HG02884 (cell line): ENCODE measurements around the gene SMARCC2.

Source experiments
- ATAC-seq: cut with Tn5 transposase; IDR thresholded peaks from one replicate; pipeline ENCODE4 v1.9.1; 2021; ENCODE audit warnings: mild to moderate bottlenecking, moderate library complexity; ENCODE audit not compliant: unreplicated experiment

SMARCC2 gene

DNA sequence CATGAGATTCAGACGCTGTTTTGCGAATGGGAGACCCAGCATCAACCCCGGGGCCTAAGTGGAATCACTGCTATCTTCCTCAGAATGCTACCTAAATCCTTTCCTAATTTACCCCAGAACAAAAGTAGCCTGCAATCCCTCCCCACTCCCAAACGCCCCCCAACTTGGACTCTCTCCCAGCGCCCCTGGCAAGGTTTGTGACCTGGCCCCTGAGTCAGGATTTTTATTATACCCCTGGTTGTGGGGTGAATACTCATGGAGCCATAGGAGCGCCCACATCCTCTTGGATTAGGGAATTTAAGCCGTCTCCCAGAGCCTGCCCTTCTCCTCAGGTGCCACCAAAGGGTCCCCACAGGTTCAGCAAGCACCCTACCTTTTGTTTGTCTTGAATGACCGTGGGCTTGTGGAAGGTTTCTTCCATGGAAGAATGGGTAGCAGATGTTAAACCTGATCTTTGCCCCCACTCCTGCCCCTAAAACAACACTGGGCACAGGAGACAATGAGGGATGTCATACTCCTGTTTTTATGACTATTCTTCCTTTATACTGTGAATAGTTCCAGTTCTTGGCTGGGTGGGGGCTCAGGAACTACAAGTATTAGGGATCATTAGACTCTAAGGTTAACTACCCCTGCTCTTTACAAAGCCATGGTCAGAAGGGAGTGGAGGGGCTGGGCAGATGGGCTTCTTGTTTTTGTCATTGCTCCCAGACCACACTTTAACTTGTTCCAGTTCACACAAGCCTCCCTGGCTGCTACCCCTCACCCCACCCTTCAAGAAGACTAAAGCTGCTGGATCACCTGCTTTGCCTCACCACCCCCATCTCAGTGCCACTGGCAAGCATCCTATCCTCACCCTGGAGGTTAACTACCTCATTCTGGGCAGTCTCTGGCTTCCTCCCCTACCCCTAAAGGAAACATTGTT, 36.3 kb downstream of the SMARCC2 start:
- ATAC-seq, result no peak

DNA sequence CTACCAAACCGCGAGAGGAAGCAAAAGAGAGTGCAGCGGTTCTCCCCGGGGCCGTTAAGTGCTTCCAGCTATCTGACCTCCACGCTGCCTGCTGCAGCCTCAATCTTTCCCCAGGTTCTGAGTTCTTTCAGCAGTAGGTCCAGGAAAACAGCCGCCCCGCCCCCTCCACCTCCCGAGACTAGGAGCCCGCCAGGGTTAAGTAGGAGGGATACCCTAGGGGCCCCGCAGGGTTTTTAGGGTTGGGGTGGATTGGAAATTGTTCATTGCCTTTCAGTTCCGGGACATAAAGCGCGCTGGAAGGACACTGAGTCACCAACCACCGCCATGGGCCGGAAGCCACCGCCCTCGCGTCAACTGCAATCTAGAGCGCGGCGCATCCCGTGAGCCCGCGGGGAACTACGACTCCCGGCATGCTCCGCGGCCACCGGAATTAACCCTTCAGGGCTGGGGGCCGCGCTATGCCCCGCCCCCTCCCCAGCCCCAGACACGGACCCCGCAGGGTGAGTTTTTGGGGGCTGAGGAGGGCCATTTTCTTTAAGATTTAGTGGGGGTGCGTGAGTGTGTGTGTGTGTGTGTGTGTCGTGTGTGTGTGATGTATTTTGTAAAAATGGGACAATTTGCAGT, 37.0 kb downstream of the SMARCC2 start, which contains the start of gene MYL6B:
TSS of gene MYL6B (plus strand) at position 456 of the 624 bp plus-strand sequence. CDS start 1,332 bp downstream, outside the sequence.
- peak; percentile 83 for ATAC-seq

GRCh38 chr12:56151672-56152131, 37.6 kb downstream of the SMARCC2 start:
- peak; percentile 46 for ATAC-seq

GRCh38 chr12:56150563-56150962, 38.7 kb downstream of the SMARCC2 start:
- no peak for ATAC-seq

GRCh38 chr12:56146492-56147460, 42.5 kb downstream of the SMARCC2 start:
- no peak for ATAC-seq

DNA sequence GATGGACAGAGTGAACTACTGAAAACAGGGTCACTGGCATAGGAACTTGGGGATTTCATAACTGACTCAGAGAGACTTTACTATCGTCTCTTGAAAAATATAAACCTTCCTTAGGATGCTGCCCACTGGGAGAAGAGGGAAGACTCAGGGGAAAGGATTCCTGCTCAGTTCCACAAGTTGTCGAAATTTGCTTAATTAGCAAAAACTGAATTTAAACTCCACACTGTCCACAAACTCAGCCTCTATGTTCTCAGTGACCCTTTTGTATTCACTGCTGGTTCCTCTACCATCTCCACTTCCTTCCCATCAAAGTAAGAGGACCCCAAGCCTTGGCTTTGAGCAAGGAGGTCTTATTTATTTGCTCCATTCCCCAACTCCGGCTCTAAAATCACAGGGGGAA, 44.1 kb downstream of the SMARCC2 start:
- no peak for ATAC-seq

- ATAC-seq, result no peak
These were observed 45.4 kb downstream of the SMARCC2 start for GRCh38 chr12:56143870-56144269.

DNA sequence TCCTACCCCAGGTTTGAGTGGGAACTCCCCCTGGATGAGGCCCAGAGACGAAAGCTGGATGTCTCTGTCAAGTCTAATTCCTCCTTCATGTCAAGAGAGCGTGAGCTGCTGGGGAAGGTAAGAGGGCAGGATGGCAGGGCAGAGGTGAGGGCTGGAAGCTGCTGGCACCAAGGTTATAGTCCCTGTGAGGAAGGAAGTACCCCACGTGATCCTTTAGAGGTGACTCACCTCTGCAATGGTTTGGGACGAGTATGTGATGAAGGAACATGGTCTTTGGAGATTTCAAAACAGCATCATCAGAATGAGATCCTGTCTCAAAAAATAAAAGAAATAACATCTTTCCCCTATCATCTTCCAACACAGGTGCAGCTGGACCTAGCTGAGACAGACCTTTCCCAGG, 46.1 kb downstream of the SMARCC2 start:
- no peak for ATAC-seq

- no peak for ATAC-seq
These were observed 47.1 kb downstream of the SMARCC2 start for GRCh38 chr12:56141946-56142784.

- ATAC-seq, result no peak
These were observed 51.3 kb downstream of the SMARCC2 start for GRCh38 chr12:56137853-56138571.

DNA sequence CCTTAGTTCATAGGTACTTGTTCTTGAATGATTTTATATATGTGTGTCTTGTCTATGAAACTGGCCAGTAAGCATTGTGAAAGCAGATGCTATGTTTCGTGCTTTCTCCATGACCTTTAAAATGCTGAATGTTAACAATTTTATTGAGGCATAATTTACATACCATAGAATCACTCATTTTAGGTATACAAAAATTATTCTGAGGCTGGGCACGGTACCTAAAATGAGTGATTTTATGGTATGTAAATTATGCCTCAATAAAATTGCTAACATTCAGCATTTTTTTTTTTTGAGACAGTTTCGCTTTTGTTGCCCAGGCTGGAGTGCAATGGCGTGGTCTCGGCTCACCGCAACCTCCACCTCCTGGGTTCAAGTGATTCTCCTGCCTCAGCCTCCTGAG, 54.4 kb downstream of the SMARCC2 start:
- no peak for ATAC-seq

GRCh38 chr12:56130876-56131275, 58.4 kb downstream of the SMARCC2 start:
- ATAC-seq, result no peak

GRCh38 chr12:56129942-56130495, 59.3 kb downstream of the SMARCC2 start:
- no peak for ATAC-seq

- ATAC-seq, result no peak
These were observed 59.9 kb downstream of the SMARCC2 start for GRCh38 chr12:56129206-56129941.

DNA sequence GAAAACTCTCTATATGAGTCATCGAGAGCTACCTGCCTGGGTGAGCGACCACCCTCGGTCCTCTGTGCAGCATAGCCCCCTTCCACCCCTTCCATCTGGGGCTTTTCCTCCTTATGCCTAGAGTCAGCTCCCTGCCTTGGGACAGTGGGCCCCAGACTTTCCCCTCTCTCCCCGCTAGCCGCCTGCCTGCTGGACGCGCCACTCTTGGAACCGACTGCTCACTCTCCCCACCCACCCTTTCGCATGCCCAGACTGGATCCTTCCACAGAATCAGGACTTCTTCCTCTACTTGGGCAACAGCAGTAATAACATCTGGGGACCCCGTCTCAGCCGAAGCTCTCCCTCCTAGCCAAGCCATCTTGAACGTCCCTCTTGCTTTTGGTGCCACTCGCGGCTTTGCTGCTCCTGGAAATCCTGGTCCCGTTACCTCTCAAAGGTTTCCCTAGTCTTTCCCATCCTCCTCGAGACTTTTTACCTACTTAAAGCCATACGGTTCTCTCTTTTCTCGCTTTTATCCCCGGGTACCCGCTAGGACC, 60.5 kb downstream of the SMARCC2 start:
- no peak for ATAC-seq

- peak; percentile 84 for ATAC-seq
These were observed 61.2 kb downstream of the SMARCC2 start, which contains the start of gene ESYT1 for GRCh38 chr12:56127888-56128669. ESYT1 (plus strand) TSS chr12:56128267; CDS start chr12:56128320, 53 bp downstream.

DNA sequence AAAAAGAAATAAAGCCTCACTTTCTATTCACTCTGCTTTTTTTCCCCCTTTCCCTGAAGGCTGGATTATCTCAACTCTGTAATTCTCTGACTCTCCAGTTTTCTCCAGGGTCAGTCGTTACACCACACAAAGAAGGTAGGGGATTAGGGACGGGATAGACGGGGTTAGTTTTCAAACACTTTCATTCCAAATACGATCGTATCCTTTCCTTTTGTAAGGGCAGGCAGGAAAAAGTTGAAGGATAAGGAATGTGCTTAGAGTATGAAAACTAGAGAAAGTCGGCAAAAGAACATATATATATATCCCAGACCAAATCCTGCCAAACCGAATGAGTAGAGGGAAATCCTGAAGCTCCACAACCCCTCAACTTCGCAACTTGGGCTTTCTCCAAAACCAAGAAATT, 61.8 kb downstream of the SMARCC2 start:
- ATAC-seq, result no peak
